Activated CD8-positive, alpha-beta T cell treated with anti-CD3 and anti-CD28 coated beads, Interleukin-2, amount 10 ng/mL, durations not matched to agents 7 days and 5 days (primary cell): ENCODE measurements around the gene CCDC188. TPM values are rescaled to one million over a fixed set of nuclear protein-coding genes. Genes with fewer than 3 reads are reported as not detected.

Source experiments
- ATAC-seq: fragments of 150-1000 bp; cut with Tn5 transposase; one replicate; pipeline ENCODE4 v1.10.0; 2021; ENCODE audit warnings: moderate library complexity
- CTCF ChIA-PET: fragments of 350-600 bp; sonication (Branson Sonifier 250); formaldehyde crosslinking; loops from one replicate; lab custom pipeline; 2021; ENCODE audit warnings: antibody characterized with exemption; lab: Charles Lee
- POLR2A ChIA-PET: fragments of 350-600 bp; sonication (Branson Sonifier 250); formaldehyde crosslinking; loops from one replicate; lab custom pipeline; 2021; ENCODE audit warnings: antibody characterized with exemption; lab: Charles Lee
- DNase-seq: peaks from one replicate; pipeline ENCODE4 v3.0.0-alpha.2; 2020
- H3K27ac Mint-ChIP-seq: one replicate; pipeline ENCODE4 v1.8.0; 2021; ENCODE audit warnings: mild to moderate bottlenecking, mixed read lengths
- H3K27me3 Mint-ChIP-seq: one replicate; pipeline ENCODE4 v1.8.0; 2021; ENCODE audit warnings: low read depth, mixed read lengths
- H3K36me3 Mint-ChIP-seq: one replicate; pipeline ENCODE4 v1.8.0; 2021; ENCODE audit warnings: low read depth, mixed read lengths
- H3K4me1 Mint-ChIP-seq: one replicate; pipeline ENCODE4 v1.8.0; 2021; ENCODE audit warnings: low read depth, mixed read lengths
- H3K4me3 Mint-ChIP-seq: one replicate; pipeline ENCODE4 v1.8.0; 2021; ENCODE audit warnings: mild to moderate bottlenecking, mixed read lengths
- H3K9me3 Mint-ChIP-seq: one replicate; pipeline ENCODE4 v1.8.0; 2022; ENCODE audit warnings: mixed read lengths; ENCODE audit not compliant: insufficient read depth
- total RNA-seq, 2 experiments: library from RNA; stranded (reverse); gene quantifications; one replicate each; pipeline ENCODE4 v1.2.3, GENCODE V29; 2021

CCDC188 gene
- total RNA-seq, 2 experiments from 2014 or later = not detected

DNA sequence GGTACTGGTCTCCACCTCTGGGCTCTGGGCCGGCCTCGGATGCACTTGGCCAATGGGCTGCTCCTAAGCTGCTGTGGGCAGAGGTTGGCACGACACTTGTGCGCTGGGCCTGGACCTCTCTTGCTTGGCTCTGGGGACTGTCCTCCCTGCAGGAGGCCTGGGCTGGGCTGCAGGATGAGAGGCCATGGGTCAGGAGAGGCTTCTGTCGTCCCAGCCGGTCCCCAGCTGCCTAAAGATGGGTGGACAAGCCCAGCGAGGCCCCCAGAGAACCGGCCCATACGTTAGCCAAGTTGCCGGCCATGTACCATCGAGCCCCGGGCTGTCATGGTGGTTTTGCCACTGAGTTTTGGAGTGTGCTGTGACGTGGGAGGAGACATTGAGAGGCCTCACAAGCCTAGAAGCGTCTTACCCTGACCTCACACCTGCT, 1.6 kb upstream of the CCDC188 start:
- ATAC-seq (no peak), DNase-seq (no peak)
- Mint-ChIP-seq H3K27ac (no peak overlapping the region), H3K36me3 (no peaks in the 10 kb centered on the region), H3K9me3 (no peaks in the 10 kb centered on the region), H3K4me3 (no peak overlapping the region), H3K27me3 (no peaks in the 10 kb centered on the region), H3K4me1 (peaks cover 9% of the 10 kb centered on the region)
- ChIA-PET POLR2A (no interaction called here), CTCF (no interaction called here)

- ChIA-PET CTCF (no interaction called here), POLR2A (no interaction called here)
Measured at GRCh38 chr22:20151276-20151588, 377 bp upstream of the CCDC188 start.

GRCh38 chr22:20149257-20150250, 1.3 kb downstream of the CCDC188 start:
- CTCF ChIA-PET = no interaction called here
- H3K36me3 Mint-ChIP-seq = no peaks in the 10 kb centered on the region
- no peak overlapping the region for H3K4me3 Mint-ChIP-seq
- no peaks in the 10 kb centered on the region for H3K9me3 Mint-ChIP-seq
- DNase-seq (no peak), ATAC-seq (no peak)
- peaks cover 6% of the 10 kb centered on the region for H3K4me1 Mint-ChIP-seq
- POLR2A ChIA-PET = no interaction called here
- no peaks in the 10 kb centered on the region for H3K27me3 Mint-ChIP-seq
- no peak overlapping the region for H3K27ac Mint-ChIP-seq

More at GRCh38 chr22:20151276-20151588, 377 bp upstream of the CCDC188 start:
- H3K36me3 Mint-ChIP-seq = no peaks in the 10 kb centered on the region
- H3K27ac Mint-ChIP-seq = no peak overlapping the region
- H3K27me3 Mint-ChIP-seq = no peaks in the 10 kb centered on the region
- DNase-seq (no peak), ATAC-seq (no peak)
- no peak overlapping the region for H3K4me3 Mint-ChIP-seq
- peaks cover 13% of the 10 kb centered on the region for H3K4me1 Mint-ChIP-seq
- H3K9me3 Mint-ChIP-seq = no peaks in the 10 kb centered on the region

- CTCF ChIA-PET = no interaction called here
- Mint-ChIP-seq H3K36me3 (no peaks in the 10 kb centered on the region), H3K4me3 (no peak overlapping the region), H3K4me1 (peaks cover 5% of the 10 kb centered on the region), H3K9me3 (no peaks in the 10 kb centered on the region), H3K27me3 (no peaks in the 10 kb centered on the region), H3K27ac (no peak overlapping the region)
- DNase-seq = no peak
- POLR2A ChIA-PET = no interaction called here
- no peak for ATAC-seq
Measured at GRCh38 chr22:20148414-20148813, 2.4 kb downstream of the CCDC188 start.

- Mint-ChIP-seq H3K27ac (no peak overlapping the region), H3K36me3 (no peaks in the 10 kb centered on the region), H3K27me3 (no peaks in the 10 kb centered on the region), H3K4me1 (peaks cover 5% of the 10 kb centered on the region), H3K9me3 (no peaks in the 10 kb centered on the region), H3K4me3 (no peak overlapping the region)
- CTCF ChIA-PET = no interaction called here
- ATAC-seq (no peak), DNase-seq (no peak)
- POLR2A ChIA-PET = no interaction called here
Measured at GRCh38 chr22:20147237-20147988, 3.4 kb downstream of the CCDC188 start.

DNA sequence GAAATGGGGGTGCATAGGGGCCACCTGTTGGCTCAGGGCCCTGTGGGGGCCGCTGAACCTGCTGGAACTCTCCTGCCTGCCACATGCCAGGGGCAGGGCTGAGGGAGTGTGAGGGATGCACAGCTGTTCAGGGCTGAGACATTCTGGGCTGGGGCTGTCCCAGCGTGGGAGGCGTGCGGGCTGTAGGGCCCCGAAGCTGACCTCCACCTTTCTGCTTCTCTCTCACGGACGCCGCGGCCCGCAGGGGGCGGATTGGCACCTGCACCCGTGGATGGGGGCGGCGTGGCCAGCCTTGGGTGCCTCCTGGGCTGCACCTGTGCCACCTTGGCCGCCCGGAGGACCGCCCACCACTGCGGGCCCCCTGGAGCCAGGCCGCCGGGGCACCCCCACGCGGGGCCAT, 4.1 kb downstream of the CCDC188 start:
- DNase-seq (no peak), ATAC-seq (no peak)
- H3K27me3 Mint-ChIP-seq = no peaks in the 10 kb centered on the region
- POLR2A ChIA-PET = no interaction called here
- peaks cover 5% of the 10 kb centered on the region for H3K4me1 Mint-ChIP-seq
- no peaks in the 10 kb centered on the region for H3K9me3 Mint-ChIP-seq
- no peaks in the 10 kb centered on the region for H3K36me3 Mint-ChIP-seq
- H3K27ac Mint-ChIP-seq = no peak overlapping the region
- no peak overlapping the region for H3K4me3 Mint-ChIP-seq
- CTCF ChIA-PET = no interaction called here

DNA sequence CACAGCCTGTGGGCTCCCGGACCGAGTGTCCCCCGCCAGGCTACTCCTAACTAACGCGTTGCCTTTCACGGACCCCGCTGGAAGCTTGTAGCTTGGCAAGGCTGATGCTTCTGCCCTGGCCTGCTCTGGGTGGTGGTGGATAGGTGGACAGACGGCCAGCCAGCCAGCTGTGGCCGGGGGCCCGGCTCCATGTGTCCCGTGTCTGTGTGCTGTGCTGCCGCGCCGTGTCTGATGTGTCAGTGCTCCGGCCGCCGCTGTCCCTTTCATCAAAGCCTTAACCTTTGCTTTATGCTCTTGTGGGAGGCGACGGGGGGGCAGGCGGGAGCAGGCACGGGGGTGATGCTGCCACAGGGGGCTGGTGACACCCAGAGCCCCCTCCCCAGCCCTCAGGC, 5.0 kb downstream of the CCDC188 start:
- CTCF ChIA-PET = no interaction called here
- no peaks in the 10 kb centered on the region for H3K36me3 Mint-ChIP-seq
- no peak for ATAC-seq
- H3K4me3 Mint-ChIP-seq = no peak overlapping the region
- DNase-seq = no peak
- POLR2A ChIA-PET = no interaction called here
- H3K27me3 Mint-ChIP-seq = no peaks in the 10 kb centered on the region
- H3K4me1 Mint-ChIP-seq = peaks cover 5% of the 10 kb centered on the region
- H3K9me3 Mint-ChIP-seq = no peaks in the 10 kb centered on the region
- H3K27ac Mint-ChIP-seq = no peak overlapping the region

DNA sequence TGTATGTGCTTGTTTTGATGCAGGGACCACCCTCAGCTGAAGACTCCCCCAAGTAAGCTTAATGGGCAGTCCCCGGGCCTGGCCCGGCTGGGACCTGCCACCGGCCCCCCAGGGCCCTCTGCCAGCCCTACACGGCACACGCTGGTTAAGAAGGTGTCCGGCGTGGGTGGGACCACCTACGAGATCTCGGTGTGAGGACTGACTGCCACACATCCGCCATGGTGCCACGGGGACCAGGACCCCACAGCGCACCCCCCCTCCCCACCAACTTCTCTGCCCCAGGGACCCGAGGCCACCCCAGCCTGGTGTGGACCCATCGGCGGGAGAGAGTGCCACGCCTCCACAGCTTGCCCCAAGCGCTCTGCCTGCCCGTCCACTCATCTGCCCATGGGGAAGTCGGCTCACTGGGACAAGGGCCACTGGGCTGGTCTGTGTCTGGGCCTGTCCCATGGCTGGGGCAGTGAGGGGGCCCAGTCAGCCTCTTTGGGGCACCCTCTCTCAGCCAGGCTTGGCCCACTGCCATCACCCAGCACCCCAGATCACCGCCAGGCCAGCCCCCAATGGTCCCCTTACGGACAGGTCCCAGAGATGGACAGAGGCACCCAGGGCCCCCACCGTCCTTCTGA, 5.5 kb downstream of the CCDC188 start:
- H3K36me3 Mint-ChIP-seq = no peaks in the 10 kb centered on the region
- no peak overlapping the region for H3K27ac Mint-ChIP-seq
- ATAC-seq (no peak), DNase-seq (no peak)
- no peaks in the 10 kb centered on the region for H3K27me3 Mint-ChIP-seq
- H3K4me3 Mint-ChIP-seq = no peak overlapping the region
- peaks cover 5% of the 10 kb centered on the region for H3K4me1 Mint-ChIP-seq
- ChIA-PET POLR2A (no interaction called here), CTCF (no interaction called here)
- H3K9me3 Mint-ChIP-seq = no peaks in the 10 kb centered on the region

GRCh38 chr22:20143883-20144665, 6.8 kb downstream of the CCDC188 start:
- Mint-ChIP-seq H3K36me3 (no peaks in the 10 kb centered on the region), H3K27ac (no peak overlapping the region), H3K9me3 (no peaks in the 10 kb centered on the region), H3K4me3 (no peak overlapping the region), H3K4me1 (peaks cover 5% of the 10 kb centered on the region), H3K27me3 (no peaks in the 10 kb centered on the region)
- DNase-seq (no peak), ATAC-seq (no peak)
- POLR2A ChIA-PET = no interaction called here
- CTCF ChIA-PET = no interaction called here

GRCh38 chr22:20142711-20143621, 7.9 kb downstream of the CCDC188 start:
- Mint-ChIP-seq H3K9me3 (no peaks in the 10 kb centered on the region), H3K4me1 (peaks cover 5% of the 10 kb centered on the region), H3K4me3 (no peak overlapping the region), H3K36me3 (no peaks in the 10 kb centered on the region), H3K27ac (no peak overlapping the region), H3K27me3 (no peaks in the 10 kb centered on the region)
- DNase-seq (no peak), ATAC-seq (no peak)
- POLR2A ChIA-PET = no interaction called here
- CTCF ChIA-PET = no interaction called here
